Measurements from ENCODE around the gene PLXNA4. TPM values are rescaled to one million over a fixed set of nuclear protein-coding genes. Genes with fewer than 3 reads are reported as not detected.

The PLXNA4 gene
- total RNA-seq, 1 donor from 2014 or later = 15.5 TPM

- DNase-seq (ENCODE audit: low read depth, low spot score) = peak; percentile 55
Observed at GRCh38 chr7:132417103-132417906, 159.0 kb downstream of the PLXNA4 start.

GRCh38 chr7:132416395-132416794 is 159.9 kb downstream of the PLXNA4 start:
- no peak for DNase-seq (ENCODE audit: low read depth, low spot score)

- DNase-seq (ENCODE audit: low read depth, low spot score) = no peak
Observed at GRCh38 chr7:132415259-132415658, 161.0 kb downstream of the PLXNA4 start.

- DNase-seq (ENCODE audit: low read depth, low spot score) = no peak
Observed at GRCh38 chr7:132414857-132415256, 161.4 kb downstream of the PLXNA4 start.

- no peak for DNase-seq (ENCODE audit: low read depth, low spot score)
Observed at GRCh38 chr7:132412435-132412834, 163.8 kb downstream of the PLXNA4 start.

- no peak for DNase-seq (ENCODE audit: low read depth, low spot score)
Observed at GRCh38 chr7:132410861-132411541, 165.3 kb downstream of the PLXNA4 start.

- DNase-seq (ENCODE audit: low read depth, low spot score) = peak; percentile 35
Observed at GRCh38 chr7:132410385-132410784, 165.9 kb downstream of the PLXNA4 start.

- DNase-seq (ENCODE audit: low read depth, low spot score) = no peak
Observed at GRCh38 chr7:132407764-132408163, 168.5 kb downstream of the PLXNA4 start.

- no peak for DNase-seq (ENCODE audit: low read depth, low spot score)
Observed at GRCh38 chr7:132406039-132406438, 170.2 kb downstream of the PLXNA4 start.

GRCh38 chr7:132404261-132404660 is 172.0 kb downstream of the PLXNA4 start:
- DNase-seq (ENCODE audit: low read depth, low spot score) = no peak

GRCh38 chr7:132403465-132404110 is 172.7 kb downstream of the PLXNA4 start:
- DNase-seq (ENCODE audit: low read depth, low spot score) = no peak

- no peak for DNase-seq (ENCODE audit: low read depth, low spot score)
Observed at GRCh38 chr7:132402751-132403245, 173.5 kb downstream of the PLXNA4 start.

- no peak for DNase-seq (ENCODE audit: low read depth, low spot score)
Observed at GRCh38 chr7:132402096-132402495, 174.2 kb downstream of the PLXNA4 start.

- DNase-seq (ENCODE audit: low read depth, low spot score) = no peak
Observed at GRCh38 chr7:132400561-132401142, 175.6 kb downstream of the PLXNA4 start.

GRCh38 chr7:132399367-132399766 is 176.9 kb downstream of the PLXNA4 start:
- DNase-seq (ENCODE audit: low read depth, low spot score) = no peak

- DNase-seq (ENCODE audit: low read depth, low spot score) = no peak
Observed at GRCh38 chr7:132398253-132398925, 177.9 kb downstream of the PLXNA4 start.

GRCh38 chr7:132397070-132397469 is 179.2 kb downstream of the PLXNA4 start:
- DNase-seq (ENCODE audit: low read depth, low spot score) = no peak

- DNase-seq (ENCODE audit: low read depth, low spot score) = no peak
Observed at GRCh38 chr7:132395361-132395760, 180.9 kb downstream of the PLXNA4 start.

- DNase-seq (ENCODE audit: low read depth, low spot score) = no peak
Observed at GRCh38 chr7:132394283-132395198, 181.7 kb downstream of the PLXNA4 start.

GRCh38 chr7:132393789-132394261 is 182.4 kb downstream of the PLXNA4 start:
- DNase-seq (ENCODE audit: low read depth, low spot score) = no peak

Data from pulmonary artery endothelial cell (primary cell).